ENCODE results near the gene POP7. TPM values are rescaled to one million over a fixed set of nuclear protein-coding genes. Genes with fewer than 3 reads are reported as not detected.

POP7 gene
- total and polyA plus RNA-seq, 2 donors (not counting 1 experiment from before 2014, with no cell fraction given) = 14.4 to 15.2 TPM

DNA sequence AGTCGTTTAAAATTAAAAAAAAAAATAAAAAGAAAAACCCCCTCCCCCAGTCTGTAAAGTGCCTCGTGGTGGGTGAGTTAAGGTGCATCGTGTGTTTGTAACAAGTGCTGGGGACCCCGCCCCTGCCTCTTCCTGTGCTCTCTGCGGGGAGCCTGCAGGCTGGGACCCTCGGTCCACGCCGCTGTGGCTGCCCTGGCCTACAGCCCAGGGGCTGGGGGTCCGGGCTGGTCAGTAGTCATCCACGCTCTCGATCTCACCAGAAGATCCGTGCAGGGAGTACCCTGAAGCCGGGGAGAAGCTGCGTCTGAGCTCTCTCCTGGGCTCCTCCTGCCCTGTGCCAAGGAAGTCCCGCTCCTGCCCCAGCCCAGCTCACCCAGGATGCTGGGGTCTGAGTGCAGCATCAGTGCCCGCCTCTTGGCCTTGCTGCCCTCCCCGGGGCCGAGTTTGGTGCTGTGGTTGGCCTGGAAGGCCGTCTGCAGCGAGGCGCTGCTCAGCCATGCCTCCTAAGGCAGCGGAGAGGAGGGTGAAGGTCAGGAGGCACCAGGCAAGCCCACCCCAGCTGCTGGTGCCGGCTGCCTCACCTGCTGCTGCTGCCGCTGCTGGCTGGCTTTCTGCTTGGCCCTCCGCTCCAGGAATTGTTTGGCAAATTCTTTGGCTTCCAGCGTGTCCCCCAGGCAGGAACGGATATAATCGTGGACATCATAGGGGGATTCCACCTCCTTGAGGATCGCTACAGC is 24.3 kb upstream of the POP7 start:
- H3K36me3 ChIP-seq (replicated peaks in 1 of 2; ENCODE audit: control extremely low read depth in 1 of 2, control insufficient read depth in 1 of 2, extremely low read depth in 1 of 2, insufficient read depth in 2 of 2, low read length in 1 of 2) = peaks cover 0 to 86% of the 10 kb centered on the region in 2 experiments
- no peak overlapping the region for H3K4me3 Mint-ChIP-seq
- no peak overlapping the region for H3K9ac ChIP-seq (ENCODE audit: low read length)
- H3K27me3 ChIP-seq (replicated peaks in 1 of 4; ENCODE audit: control extremely low read depth in 1 of 4, control insufficient read depth in 3 of 4, insufficient read depth in 4 of 4, low read length in 3 of 4) = no peaks in the 10 kb centered on the region
- H3K79me2 ChIP-seq (ENCODE audit: control insufficient read depth, insufficient read depth, low read length) = peaks cover 3% of the 10 kb centered on the region
- H4K20me1 ChIP-seq (ENCODE audit: control insufficient read depth, insufficient read depth, low read length, poor library complexity, severe bottlenecking) = peaks cover 72% of the 10 kb centered on the region
- no peak overlapping the region for H3K27ac ChIP-seq (ENCODE audit: low read length in 2 of 2)
- ChIA-PET POLR2A (no interaction called here), CTCF (no interaction called here)
- H3K4me1 Mint-ChIP-seq = peaks cover 3% of the 10 kb centered on the region
- H3K9me3 ChIP-seq (ENCODE audit: control extremely low read depth in 1 of 3, control insufficient read depth in 2 of 3, insufficient read depth in 1 of 3, low read length in 2 of 3) = no peaks in the 10 kb centered on the region
- H3K4me1 ChIP-seq (ENCODE audit: control insufficient read depth in 2 of 2, insufficient read depth in 2 of 2, low read length in 2 of 2) = peaks cover 0 to 3% of the 10 kb centered on the region in 2 donors
- no peak overlapping the region for H2AFZ ChIP-seq (ENCODE audit: insufficient read depth, low read depth, low read length, poor library complexity, severe bottlenecking)
- DNase-seq = peak; percentile 23
- intact Hi-C loops (cut with micrococcal nuclease) = no loop called here
- 94% methylated on average over 27 of the region's 29 CpGs for WGBS (ENCODE audit: insufficient coverage)
- peak overlapping the region; percentile 67 for H3K27ac Mint-ChIP-seq
- TF ChIP-seq, protein P1, sequence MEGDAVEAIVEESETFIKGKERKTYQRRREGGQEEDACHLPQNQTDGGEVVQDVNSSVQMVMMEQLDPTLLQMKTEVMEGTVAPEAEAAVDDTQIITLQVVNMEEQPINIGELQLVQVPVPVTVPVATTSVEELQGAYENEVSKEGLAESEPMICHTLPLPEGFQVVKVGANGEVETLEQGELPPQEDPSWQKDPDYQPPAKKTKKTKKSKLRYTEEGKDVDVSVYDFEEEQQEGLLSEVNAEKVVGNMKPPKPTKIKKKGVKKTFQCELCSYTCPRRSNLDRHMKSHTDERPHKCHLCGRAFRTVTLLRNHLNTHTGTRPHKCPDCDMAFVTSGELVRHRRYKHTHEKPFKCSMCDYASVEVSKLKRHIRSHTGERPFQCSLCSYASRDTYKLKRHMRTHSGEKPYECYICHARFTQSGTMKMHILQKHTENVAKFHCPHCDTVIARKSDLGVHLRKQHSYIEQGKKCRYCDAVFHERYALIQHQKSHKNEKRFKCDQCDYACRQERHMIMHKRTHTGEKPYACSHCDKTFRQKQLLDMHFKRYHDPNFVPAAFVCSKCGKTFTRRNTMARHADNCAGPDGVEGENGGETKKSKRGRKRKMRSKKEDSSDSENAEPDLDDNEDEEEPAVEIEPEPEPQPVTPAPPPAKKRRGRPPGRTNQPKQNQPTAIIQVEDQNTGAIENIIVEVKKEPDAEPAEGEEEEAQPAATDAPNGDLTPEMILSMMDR (IDR thresholded peaks at IDR 0.05) = no peak
- TF ChIP-seq EZH2 (IDR thresholded peaks at IDR 0.05; ENCODE audit: borderline replicate concordance, insufficient read depth, low read depth, low read length, poor library complexity, severe bottlenecking) = no peak
- no peaks in the 10 kb centered on the region for H3K9me3 Mint-ChIP-seq (ENCODE audit: insufficient read depth)
- no peak overlapping the region for H3K4me2 ChIP-seq (replicated peaks; ENCODE audit: low read depth, low read length, poor library complexity, severe bottlenecking)
- no peak for ATAC-seq (ENCODE audit: low read depth)
- no peak overlapping the region for H3K4me3 ChIP-seq (ENCODE audit: control extremely low read depth in 1 of 5, extremely low read depth in 1 of 5, insufficient read depth in 1 of 5, low read depth in 2 of 5, low read length in 4 of 5)
- no peaks in the 10 kb centered on the region for H3K27me3 Mint-ChIP-seq

GRCh38 chr7:100682228-100682741 is 23.6 kb upstream of the POP7 start:
- no peak for TF ChIP-seq EZH2 (IDR thresholded peaks at IDR 0.05; ENCODE audit: borderline replicate concordance, insufficient read depth, low read depth, low read length, poor library complexity, severe bottlenecking)
- TF ChIP-seq, protein P1 (IDR thresholded peaks at IDR 0.05) = no peak
- Histone ChIP-seq H2AFZ (ENCODE audit: insufficient read depth, low read depth, low read length, poor library complexity, severe bottlenecking) (no peak overlapping the region), H3K9me3 (ENCODE audit: control extremely low read depth in 1 of 3, control insufficient read depth in 2 of 3, insufficient read depth in 1 of 3, low read length in 2 of 3) (no peaks in the 10 kb centered on the region), H4K20me1 (ENCODE audit: control insufficient read depth, insufficient read depth, low read length, poor library complexity, severe bottlenecking) (peaks cover 72% of the 10 kb centered on the region), H3K36me3 (replicated peaks in 1 of 2; ENCODE audit: control extremely low read depth in 1 of 2, control insufficient read depth in 1 of 2, extremely low read depth in 1 of 2, insufficient read depth in 2 of 2, low read length in 1 of 2) (peaks cover 0 to 86% of the 10 kb centered on the region in 2 experiments), H3K79me2 (ENCODE audit: control insufficient read depth, insufficient read depth, low read length) (peaks cover 9% of the 10 kb centered on the region), H3K4me3 (ENCODE audit: control extremely low read depth in 1 of 5, extremely low read depth in 1 of 5, insufficient read depth in 1 of 5, low read depth in 2 of 5, low read length in 4 of 5) (no peak overlapping the region), H3K4me1 (ENCODE audit: control insufficient read depth in 2 of 2, insufficient read depth in 2 of 2, low read length in 2 of 2) (peaks cover 0 to 3% of the 10 kb centered on the region in 2 donors), H3K4me2 (replicated peaks; ENCODE audit: low read depth, low read length, poor library complexity, severe bottlenecking) (no peak overlapping the region), H3K9ac (ENCODE audit: low read length) (no peak overlapping the region), H3K27ac (ENCODE audit: low read length in 2 of 2) (no peak overlapping the region), H3K27me3 (replicated peaks in 1 of 4; ENCODE audit: control extremely low read depth in 1 of 4, control insufficient read depth in 3 of 4, insufficient read depth in 4 of 4, low read length in 3 of 4) (no peaks in the 10 kb centered on the region)
- H3K9me3 Mint-ChIP-seq (ENCODE audit: insufficient read depth) = no peaks in the 10 kb centered on the region
- CTCF ChIA-PET = interaction anchor here (0.7 kb wide), 1 partner anchor 213 kb away, joined by 3 read pairs; no protein-coding TSS in a partner anchor
- peak overlapping the region; percentile 67 for H3K27ac Mint-ChIP-seq
- no peak overlapping the region for H3K4me3 Mint-ChIP-seq
- ATAC-seq (ENCODE audit: low read depth) (no peak), DNase-seq (no peak)
- POLR2A ChIA-PET = interaction anchor here (1.0 kb wide), 1 partner anchor 13 kb away, joined by 4 read pairs; no protein-coding TSS in a partner anchor
- no peaks in the 10 kb centered on the region for H3K27me3 Mint-ChIP-seq
- 92% methylated on average over 22 of the region's 25 CpGs for WGBS (ENCODE audit: insufficient coverage)
- peaks cover 2% of the 10 kb centered on the region for H3K4me1 Mint-ChIP-seq
- intact Hi-C loops (cut with micrococcal nuclease) = no loop called here
